GM06990 (cell line): ENCODE data around the gene ANGPTL4.
"Not testable (repeated sequence)": the region's sequence is repeated elsewhere in the genome, so short reads cannot be mapped to it uniquely, and the experiment has no call there.

Source experiments
- DNase-seq: peaks from one replicate; pipeline ENCODE4 v3.0.0-alpha.2; 2011; ENCODE audit not compliant: insufficient read length; ENCODE audit errors: extremely low read depth
- H3K27me3 ChIP-seq: replicated peaks from 2 replicates; pipeline ENCODE4 v1.6.0; 2011; ENCODE audit warnings: low read length; ENCODE audit not compliant: control insufficient read depth, insufficient read depth
- H3K36me3 ChIP-seq: 2 replicates; pipeline ENCODE4 v1.5.1; 2011; ENCODE audit warnings: low read length; ENCODE audit not compliant: control insufficient read depth, insufficient read depth
- H3K4me3 ChIP-seq: replicated peaks from 2 replicates; pipeline ENCODE4 v1.5.1; 2011; ENCODE audit warnings: low read depth, mild to moderate bottlenecking, control low read depth, low read length
- TF ChIP-seq, protein P1 (sequence below): IDR thresholded peaks from 2 replicates; pipeline ENCODE4 v1.5.1; 2011; ENCODE audit warnings: low read length, control low read depth, mild to moderate bottlenecking, inconsistent platforms; ENCODE audit not compliant: insufficient read depth, poor library complexity, severe bottlenecking

Gene ANGPTL4

GRCh38 chr19:8399681-8400188 lies 35.8 kb downstream of the ANGPTL4 start:
- Histone ChIP-seq H3K36me3 (peaks cover 19% of the 10 kb centered on the region), H3K4me3 (no peak overlapping the region), H3K27me3 (no peaks in the 10 kb centered on the region)
- no peak for DNase-seq
- TF ChIP-seq, protein P1, sequence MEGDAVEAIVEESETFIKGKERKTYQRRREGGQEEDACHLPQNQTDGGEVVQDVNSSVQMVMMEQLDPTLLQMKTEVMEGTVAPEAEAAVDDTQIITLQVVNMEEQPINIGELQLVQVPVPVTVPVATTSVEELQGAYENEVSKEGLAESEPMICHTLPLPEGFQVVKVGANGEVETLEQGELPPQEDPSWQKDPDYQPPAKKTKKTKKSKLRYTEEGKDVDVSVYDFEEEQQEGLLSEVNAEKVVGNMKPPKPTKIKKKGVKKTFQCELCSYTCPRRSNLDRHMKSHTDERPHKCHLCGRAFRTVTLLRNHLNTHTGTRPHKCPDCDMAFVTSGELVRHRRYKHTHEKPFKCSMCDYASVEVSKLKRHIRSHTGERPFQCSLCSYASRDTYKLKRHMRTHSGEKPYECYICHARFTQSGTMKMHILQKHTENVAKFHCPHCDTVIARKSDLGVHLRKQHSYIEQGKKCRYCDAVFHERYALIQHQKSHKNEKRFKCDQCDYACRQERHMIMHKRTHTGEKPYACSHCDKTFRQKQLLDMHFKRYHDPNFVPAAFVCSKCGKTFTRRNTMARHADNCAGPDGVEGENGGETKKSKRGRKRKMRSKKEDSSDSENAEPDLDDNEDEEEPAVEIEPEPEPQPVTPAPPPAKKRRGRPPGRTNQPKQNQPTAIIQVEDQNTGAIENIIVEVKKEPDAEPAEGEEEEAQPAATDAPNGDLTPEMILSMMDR = no peak

DNA sequence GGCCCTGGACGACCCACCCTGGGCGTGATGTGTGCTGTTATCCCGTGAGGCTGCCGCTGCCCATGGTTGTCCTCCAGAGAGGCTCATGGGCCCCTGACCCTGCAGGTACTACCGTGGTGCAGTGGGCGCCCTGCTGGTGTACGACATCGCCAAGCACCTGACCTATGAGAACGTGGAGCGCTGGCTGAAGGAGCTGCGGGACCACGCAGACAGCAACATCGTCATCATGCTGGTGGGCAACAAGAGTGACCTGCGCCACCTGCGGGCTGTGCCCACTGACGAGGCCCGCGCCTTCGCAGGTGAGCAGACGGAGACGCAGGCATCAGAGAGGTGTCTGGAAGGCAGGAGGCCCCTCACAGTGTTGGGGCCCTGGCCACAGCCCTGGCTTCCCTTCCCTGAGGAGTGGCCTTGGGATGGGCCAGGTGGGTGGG lies 38.0 kb downstream of the ANGPTL4 start:
- Histone ChIP-seq H3K4me3 (no peak overlapping the region), H3K27me3 (no peaks in the 10 kb centered on the region), H3K36me3 (peaks cover 23% of the 10 kb centered on the region)
- DNase-seq = no peak
- TF ChIP-seq, protein P1 = no peak

GRCh38 chr19:8403098-8403819 lies 39.3 kb downstream of the ANGPTL4 start:
- H3K27me3 ChIP-seq = no peaks in the 10 kb centered on the region
- TF ChIP-seq, protein P1 = no peak
- H3K36me3 ChIP-seq = peaks cover 21% of the 10 kb centered on the region
- DNase-seq = no peak
- H3K4me3 ChIP-seq = no peak overlapping the region

- no peak for DNase-seq
- Histone ChIP-seq H3K36me3 (peaks cover 21% of the 10 kb centered on the region), H3K27me3 (no peaks in the 10 kb centered on the region), H3K4me3 (no peak overlapping the region)
- TF ChIP-seq, protein P1 = no peak
Observed at GRCh38 chr19:8403820-8404109, 39.8 kb downstream of the ANGPTL4 start.

DNA sequence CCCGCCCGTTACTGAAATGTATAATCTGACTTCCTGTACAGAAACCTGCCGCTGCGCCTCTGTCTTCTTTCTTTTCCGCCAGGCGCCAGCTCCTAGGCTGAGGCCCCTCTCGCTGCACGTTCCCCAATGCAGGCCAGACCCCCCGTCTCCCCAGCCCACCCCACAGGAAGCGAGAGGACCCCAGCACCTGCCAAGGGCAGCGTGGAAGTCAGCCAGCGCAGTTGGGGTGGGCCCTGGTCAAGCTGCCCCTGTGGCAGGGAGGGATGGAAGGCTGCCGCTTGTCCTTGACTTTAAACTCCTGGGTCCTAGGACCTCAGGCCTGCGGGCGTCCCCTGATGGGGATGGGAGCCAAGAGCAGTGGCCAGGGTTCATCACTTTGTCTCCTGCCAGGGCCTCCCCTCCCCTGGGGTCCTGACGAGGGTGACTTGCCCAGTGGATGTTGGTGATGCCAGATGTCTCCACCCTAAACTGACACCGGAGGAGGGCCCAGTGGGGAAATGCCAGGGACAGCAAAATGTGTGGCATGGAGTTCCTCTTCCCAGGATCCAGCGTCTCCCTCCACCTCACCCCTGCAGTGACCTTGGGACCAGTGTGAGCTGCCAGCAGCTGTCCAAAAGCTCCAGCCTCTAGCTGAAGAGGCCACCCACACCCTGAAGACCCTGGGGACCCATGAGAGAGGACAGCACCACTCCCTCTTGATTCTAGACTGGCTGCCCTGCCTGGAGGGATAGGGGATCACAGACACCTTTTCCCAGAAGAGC lies 40.6 kb downstream of the ANGPTL4 start:
- TF ChIP-seq, protein P1 = no peak

DNA sequence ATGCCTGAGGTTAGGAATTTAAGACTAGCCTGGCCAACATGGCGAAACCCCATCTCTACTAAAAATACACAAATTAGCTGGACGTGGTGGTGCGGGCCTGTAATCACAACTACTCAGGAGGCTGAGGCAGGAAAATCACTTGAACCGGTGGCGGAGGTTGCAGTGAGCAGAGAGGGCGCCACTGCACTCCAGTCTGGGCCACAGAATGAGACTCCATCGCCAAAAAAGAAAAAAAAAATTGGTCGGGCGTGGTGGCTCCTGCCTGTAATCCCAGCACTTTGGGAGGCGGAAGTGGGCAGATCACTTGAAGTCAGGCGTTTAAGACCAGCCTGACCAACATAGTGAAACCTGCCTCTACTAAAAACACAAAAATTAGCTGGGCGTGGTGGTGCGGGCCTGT lies 46.8 kb downstream of the ANGPTL4 start:
- not testable (repeated sequence) for H3K36me3 ChIP-seq, H3K27me3 ChIP-seq, H3K4me3 ChIP-seq, DNase-seq

More for the DNA sequence above, 40.6 kb downstream of the ANGPTL4 start:
- Histone ChIP-seq H3K27me3 (no peaks in the 10 kb centered on the region), H3K4me3 (no peak overlapping the region), H3K36me3 (peaks cover 21% of the 10 kb centered on the region)
- DNase-seq = no peak
